GM21737 (cell line): ENCODE results near the gene TESMIN.

Experiments used
- ATAC-seq: cut with Tn5 transposase; IDR thresholded peaks from one replicate; pipeline ENCODE4 v1.9.1; 2021; ENCODE audit warnings: mild to moderate bottlenecking, moderate library complexity; ENCODE audit not compliant: unreplicated experiment

The TESMIN gene

DNA sequence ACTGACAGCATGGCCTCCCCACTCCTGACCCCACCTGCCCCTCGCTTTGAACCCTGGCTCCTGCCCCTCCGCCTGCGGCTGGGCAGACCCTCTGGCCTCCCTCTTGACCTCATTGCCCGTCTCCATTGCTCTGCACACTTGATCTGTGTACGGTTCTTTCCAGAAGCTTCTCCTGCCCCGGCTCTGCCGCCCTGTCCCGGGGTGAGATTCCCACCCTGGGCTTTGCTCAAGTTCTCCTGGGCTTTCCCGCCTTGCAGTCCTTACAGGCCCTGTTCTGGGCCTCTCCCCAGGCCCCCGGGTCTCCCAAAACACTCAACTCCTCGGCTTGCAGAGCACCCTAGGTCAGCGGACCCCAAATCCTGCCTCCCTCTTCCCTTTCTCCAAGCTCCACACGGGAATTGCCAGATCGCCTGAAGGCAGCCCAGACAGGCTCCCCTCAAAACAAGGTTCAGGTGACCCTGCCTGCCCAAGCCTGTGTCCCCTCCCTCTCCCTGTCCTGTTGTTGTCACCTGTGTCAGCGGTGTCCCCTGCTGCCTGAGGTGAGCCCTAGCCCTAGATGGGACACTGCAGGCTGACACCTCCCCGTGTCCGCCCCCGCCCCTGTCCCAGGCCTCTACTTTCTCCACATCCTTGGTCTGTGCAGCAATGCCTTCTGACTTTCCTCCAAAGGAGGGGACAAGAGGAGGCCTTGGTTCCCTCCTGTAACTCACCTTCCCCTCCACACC lies 65.5 kb downstream of the TESMIN start:
- no peak for ATAC-seq

GRCh38 chr11:68684385-68685356 lies 66.6 kb downstream of the TESMIN start, which contains the start of gene GAL:
TSS of gene GAL (plus strand) at chr11:68684544. CDS start at chr11:68684924, 380 bp downstream.
- no peak for ATAC-seq

DNA sequence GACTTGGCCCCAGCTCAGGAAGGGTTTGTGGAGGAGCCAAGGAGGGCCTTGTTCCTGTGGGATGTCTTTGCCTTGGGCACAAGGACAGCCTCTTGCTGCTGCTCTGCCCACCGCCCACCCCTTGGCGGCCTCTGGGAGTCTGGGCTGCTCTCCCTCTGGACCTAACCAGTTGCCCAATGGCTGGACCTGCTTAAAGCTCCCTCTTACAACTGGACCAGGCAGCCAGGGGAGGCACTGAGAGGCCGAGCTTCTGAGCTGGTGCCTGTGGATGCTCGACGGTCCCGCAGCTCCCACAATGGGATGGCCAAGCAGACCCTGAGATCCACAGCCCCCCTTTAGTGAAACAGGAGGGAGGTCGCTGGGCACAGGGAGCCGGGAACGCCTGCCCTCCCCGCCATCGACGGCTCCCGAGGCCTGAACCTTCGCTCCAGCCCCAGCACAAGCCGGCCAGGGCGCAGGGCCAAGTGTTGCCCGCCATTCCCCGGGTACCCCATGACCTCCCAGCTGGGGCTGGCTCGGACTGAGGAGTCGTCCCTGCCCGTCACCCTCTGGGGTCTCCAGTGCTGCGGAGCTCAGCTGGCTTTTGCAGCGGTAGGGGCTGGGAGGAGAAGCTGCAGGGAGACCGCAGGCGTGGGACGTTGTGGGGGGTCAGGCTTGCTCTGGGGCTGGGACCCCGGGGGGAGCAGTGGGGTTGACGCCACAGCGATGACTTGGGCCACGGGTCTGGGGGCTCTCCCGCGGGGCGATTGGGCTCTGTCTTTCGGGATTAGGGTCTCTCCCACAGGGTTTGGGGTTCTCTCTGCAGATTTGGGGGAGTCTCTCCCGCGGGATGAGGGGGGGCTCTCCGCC lies 67.6 kb downstream of the TESMIN start:
- no peak for ATAC-seq

DNA sequence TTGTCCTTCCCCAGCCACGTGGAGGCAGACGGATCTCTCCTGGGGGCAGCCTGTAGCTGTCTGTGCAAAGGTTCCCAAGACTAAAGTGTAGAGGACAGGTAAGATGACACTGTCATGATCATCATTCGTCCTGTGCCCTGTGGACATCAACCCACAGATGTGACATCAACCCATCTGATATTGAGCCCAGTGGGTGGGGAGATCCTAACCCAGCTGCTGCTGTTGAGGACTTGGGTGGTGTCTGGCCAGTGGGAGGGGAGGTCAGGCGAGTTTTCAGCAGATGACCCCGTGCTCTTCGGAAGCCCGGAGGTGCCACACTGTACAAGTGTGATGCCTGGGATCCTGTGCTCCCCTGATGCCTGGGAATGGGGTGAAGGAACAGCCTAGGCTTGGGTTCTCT lies 68.2 kb downstream of the TESMIN start:
- no peak for ATAC-seq

DNA sequence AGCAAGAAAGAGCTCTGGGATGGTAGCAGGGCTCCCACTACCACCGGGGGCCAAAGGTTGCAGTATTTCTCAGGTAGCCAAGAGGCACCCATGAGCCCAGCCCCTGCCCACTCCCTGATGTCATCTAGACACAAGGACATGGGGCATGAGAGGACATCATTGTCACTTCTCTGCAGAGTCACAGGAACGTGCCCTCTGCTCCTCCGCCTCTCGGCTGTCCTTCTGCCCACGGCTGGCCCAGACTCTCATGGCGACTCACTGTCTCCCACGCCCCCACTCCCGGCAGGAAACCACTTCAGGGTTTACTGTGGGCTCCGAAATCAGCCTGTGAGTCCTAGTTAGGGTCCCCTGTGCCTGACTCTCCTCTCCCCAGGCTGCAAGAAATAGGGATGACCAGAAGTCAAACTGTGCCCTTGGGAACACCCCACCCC lies 68.8 kb downstream of the TESMIN start:
- no peak for ATAC-seq

DNA sequence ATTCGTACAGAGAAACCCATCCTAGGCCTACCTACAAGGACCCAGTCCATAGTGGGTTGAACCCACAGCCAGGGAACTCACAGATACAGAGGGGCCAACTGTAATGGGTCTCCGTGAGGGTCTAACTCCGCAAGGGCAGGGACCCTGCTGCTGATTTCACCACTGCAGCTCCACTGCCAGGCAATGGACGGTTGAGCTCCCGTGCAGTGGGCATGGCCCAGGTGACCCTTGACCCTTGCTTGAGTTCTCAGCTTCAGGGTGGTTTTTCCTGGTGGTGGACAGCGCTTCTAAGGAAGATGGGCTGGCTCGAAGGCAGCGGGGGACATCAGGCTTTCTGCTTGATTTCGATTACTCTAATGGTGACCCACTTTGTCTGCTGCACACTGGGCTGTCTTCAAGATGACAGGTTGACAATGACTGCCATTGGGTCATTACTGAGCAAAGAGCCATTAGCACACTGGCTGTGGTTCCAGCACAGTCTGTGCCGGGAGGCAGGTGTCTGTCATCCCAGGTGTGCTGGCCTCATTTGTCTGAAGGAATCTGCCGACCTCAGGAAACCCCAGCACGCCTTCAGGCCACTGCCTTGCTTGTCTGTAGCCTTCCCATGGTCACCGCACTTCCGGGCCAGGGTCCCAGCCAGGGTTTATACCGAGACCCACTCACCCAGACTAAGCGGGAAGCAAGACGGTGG lies 70.6 kb downstream of the TESMIN start:
- no peak for ATAC-seq

DNA sequence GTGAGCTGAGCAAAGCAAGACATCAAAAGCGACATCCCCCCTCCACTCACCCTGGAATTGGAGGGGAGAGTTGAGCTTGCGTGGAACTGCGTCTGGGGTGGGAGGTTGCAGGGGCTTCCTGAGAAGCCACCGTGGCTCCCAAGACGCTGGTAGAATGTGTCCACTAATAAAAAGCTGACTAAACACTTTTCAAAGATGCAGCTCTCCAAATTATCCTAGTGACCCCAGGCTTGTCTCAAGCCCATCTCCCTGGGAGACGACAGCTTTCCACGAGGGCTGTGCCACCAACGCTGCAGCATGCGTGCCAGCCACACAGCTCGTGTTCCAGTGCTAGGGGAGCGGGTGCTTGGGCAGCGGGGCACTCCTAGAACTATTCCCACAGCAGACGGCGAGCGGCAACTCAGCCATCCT lies 73.3 kb downstream of the TESMIN start:
- no peak for ATAC-seq

GRCh38 chr11:68677432-68677831 lies 73.9 kb downstream of the TESMIN start:
- no peak for ATAC-seq

DNA sequence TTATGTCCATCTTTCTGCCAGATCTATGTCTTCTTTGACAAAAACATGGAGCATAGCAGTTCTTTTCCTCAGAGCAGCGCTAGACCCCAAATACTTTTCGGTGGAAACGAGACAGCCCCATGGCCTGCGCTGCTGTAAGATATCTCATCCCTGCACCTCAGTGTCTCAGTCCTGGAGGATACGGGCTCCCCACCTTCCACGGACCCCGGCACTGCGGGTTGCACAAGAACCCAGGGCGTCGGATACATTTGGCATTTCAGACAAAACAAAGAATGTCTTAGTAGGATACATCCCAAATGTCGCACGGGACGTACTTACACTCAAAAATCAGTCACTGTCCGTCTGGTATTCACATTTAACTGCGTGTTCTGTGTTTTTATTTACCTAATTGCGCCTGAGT lies 76.9 kb downstream of the TESMIN start:
- ATAC-seq = no peak

DNA sequence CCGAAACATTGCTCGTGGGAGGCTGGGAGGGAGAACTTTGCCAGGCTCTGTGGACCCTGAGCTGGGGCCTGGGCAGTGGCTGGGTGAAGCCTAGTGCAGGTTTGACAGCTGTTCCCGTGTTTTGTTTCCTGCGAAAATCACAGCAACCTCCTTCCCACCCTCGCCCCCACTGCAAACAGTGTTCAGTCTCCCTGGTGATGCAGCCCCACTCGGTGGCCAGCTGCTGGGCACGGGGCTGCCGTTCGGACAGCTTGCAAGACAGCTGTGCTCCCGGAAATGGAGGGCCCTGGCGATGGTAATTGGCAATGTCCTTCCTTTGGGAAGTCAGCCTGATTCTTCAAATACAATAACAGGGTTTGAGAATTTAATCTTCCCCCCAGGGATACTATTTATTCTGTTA lies 77.3 kb downstream of the TESMIN start:
- ATAC-seq = no peak

- no peak for ATAC-seq
Observed at GRCh38 chr11:68673306-68673945, 77.9 kb downstream of the TESMIN start.

GRCh38 chr11:68670208-68670992 lies 80.9 kb downstream of the TESMIN start:
- no peak for ATAC-seq

DNA sequence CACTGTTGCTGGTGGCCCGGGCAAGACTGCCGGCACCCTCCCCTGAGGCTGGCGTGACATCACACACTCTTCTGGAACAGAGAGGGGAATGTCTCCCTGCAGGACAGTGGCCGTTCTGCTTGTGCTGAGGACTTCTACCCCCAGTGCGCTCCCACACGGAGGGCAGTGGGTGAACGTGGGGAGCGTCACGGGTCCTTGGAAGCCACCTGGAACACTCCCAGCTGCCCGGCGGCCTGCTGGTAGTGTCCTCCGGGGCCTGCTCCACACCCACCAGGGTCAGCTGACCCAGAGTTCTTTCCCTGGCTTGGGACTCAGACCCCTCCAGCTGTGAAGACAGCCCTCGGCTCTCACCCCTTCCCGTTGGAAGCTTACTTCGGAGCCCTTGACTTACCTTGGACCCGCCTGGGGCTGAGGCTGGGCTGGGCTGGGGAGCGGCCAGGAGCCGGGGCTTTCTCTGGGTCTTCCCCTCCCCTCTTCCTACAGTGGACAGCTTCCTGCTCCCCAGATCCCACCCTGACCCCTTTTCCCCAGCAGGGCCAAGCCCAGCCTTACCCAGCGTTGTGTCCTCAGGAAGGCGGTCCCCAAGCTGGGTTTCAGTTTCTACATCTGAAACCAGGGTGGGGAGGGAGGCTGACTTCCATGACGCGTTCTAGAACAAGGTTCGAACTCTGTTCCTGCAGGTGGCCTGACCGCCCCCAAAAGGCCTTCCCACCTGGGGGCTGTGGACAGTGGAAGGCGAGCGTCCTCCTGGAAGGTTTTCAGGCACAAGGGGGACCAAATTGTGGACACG lies 81.8 kb downstream of the TESMIN start:
- ATAC-seq = no peak

DNA sequence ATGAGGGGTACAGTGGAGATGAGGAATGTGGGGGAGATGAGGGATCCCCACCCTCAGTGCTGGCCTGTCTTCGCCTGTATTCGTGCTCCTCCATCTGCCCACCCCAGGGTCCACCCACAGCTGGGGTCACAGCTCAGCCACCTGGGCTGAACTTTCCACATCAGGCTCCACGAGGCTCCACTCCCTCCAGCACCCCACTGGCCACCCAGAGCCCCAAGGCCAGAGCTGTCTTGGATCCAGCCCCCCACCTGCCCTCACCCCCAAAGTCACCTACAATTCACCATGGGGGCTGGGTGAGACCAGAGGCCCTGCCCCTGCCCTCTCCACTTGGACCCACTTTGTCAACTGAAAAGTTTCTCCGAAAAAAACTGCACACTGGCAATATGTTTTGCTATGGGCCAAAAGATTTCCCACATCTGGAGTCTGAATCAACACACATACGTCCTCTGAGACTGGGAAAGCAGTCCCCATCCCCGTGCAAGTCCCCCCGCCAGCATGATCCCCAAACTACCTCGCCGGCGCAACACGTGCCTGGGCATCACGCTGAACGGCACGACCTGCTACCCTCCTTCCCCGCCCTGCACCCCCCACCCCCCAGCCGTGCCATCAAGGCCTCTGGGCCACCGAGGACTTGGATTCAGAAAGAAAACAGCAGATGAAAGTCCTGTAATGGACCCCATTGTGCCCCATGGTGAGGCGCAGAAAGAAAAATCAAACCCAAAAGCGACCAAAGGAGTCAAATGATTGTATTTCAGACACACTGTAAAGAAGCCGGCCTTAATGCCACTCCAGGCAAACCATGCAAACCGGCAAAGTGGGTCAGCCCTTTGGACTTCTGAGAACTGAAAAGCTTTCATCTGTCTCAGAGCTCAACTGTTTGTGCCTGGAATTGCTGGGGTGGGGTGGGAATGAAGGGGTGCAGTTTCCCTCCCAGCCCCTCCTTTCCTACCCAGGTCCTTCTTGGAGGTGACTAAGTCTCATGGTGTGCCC lies 83.5 kb downstream of the TESMIN start:
- no peak for ATAC-seq

- ATAC-seq = no peak
Observed at GRCh38 chr11:68666849-68667248, 84.5 kb downstream of the TESMIN start.

GRCh38 chr11:68665436-68665835 lies 85.9 kb downstream of the TESMIN start:
- no peak for ATAC-seq

- ATAC-seq = no peak
Observed at GRCh38 chr11:68664906-68665305, 86.4 kb downstream of the TESMIN start.
